Stimulated activated CD4-positive, alpha-beta T cell treated with anti-CD3 and anti-CD28 coated beads, Interleukin-15, amount 100 ng/mL, for 1 hour (primary cell): ENCODE results near the gene SYS1.

Source experiments
- DNase-seq, 2 donors: peaks; one replicate each; pipeline ENCODE4 v3.0.0-alpha.2; 2020; ENCODE audit warnings: low read depth in 1 of 2, low spot score in 1 of 2

Gene SYS1

GRCh38 chr20:45378191-45378590, 15.2 kb downstream of the SYS1 start, which contains the start of gene TP53TG5:
Gene TP53TG5 (minus strand): TSS chr20:45378325. CDS start chr20:45378236, 89 bp downstream.
- DNase-seq, result no peak

- DNase-seq, result no peak
Measured at GRCh38 chr20:45387274-45387673, 24.3 kb downstream of the SYS1 start.

GRCh38 chr20:45390931-45391330, 28.0 kb downstream of the SYS1 start:
- DNase-seq, result no peak

- DNase-seq, result no peak
Measured at GRCh38 chr20:45391559-45391958, 28.6 kb downstream of the SYS1 start.

GRCh38 chr20:45392733-45393132, 29.8 kb downstream of the SYS1 start:
- no peak for DNase-seq

GRCh38 chr20:45394221-45395113, 31.5 kb downstream of the SYS1 start:
- DNase-seq, result no peak

GRCh38 chr20:45395114-45395415, 32.1 kb downstream of the SYS1 start:
- DNase-seq, result no peak

GRCh38 chr20:45399018-45399417, 36.1 kb downstream of the SYS1 start:
- DNase-seq, result no peak

- DNase-seq, result no peak
Measured at GRCh38 chr20:45400346-45401031, 37.5 kb downstream of the SYS1 start.

- DNase-seq, result no peak
Measured at GRCh38 chr20:45402946-45403345, 40.0 kb downstream of the SYS1 start.

GRCh38 chr20:45404438-45404837, 41.5 kb downstream of the SYS1 start:
- no peak for DNase-seq

- peak in 1 of 2 donors; percentile 17 for DNase-seq
Measured at GRCh38 chr20:45405571-45406259, 42.8 kb downstream of the SYS1 start.

- DNase-seq, result peak; percentile 11 to 34
Measured at GRCh38 chr20:45406260-45407066, 43.5 kb downstream of the SYS1 start.

- no peak for DNase-seq
Measured at GRCh38 chr20:45407067-45407745, 44.2 kb downstream of the SYS1 start.

GRCh38 chr20:45407783-45408645, 45.1 kb downstream of the SYS1 start, which contains the start of gene DBNDD2:
Gene DBNDD2 (plus strand): TSS chr20:45408289. CDS start chr20:45408468, 179 bp downstream.
- no peak for DNase-seq

GRCh38 chr20:45408646-45409213, 45.8 kb downstream of the SYS1 start:
- no peak for DNase-seq

- no peak for DNase-seq
Measured at GRCh38 chr20:45409521-45410272, 46.7 kb downstream of the SYS1 start.

- no peak for DNase-seq
Measured at GRCh38 chr20:45410887-45411286, 47.9 kb downstream of the SYS1 start.
